Measurements from ENCODE around the gene NUDT14. TPM values are rescaled to one million over a fixed set of nuclear protein-coding genes. Genes with fewer than 3 reads are reported as not detected.

NUDT14 gene
- total and polyA plus RNA-seq, 4 donors: 6.1 to 29.9 (median 11.7) TPM

GRCh38 chr14:105139212-105139825, 41.8 kb downstream of the NUDT14 start:
- Histone ChIP-seq H3K4me1 (ENCODE audit: control insufficient read depth in 1 of 2, insufficient read depth in 2 of 2, low read length in 2 of 2) (no peaks in the 10 kb centered on the region), H3K36me3 (ENCODE audit: control insufficient read depth in 1 of 2, insufficient read depth in 2 of 2, low read length in 1 of 2) (no peaks in the 10 kb centered on the region), H3K27ac (ENCODE audit: low read depth in 1 of 2, low read length in 2 of 2) (no peak overlapping the region), H3K9me3 (ENCODE audit: control insufficient read depth, low read length) (peaks cover 6% of the 10 kb centered on the region), H3K27me3 (ENCODE audit: control insufficient read depth in 1 of 2, insufficient read depth in 2 of 2, low read length in 1 of 2) (no peaks in the 10 kb centered on the region), H3K4me3 (ENCODE audit: low read length in 2 of 2) (no peak overlapping the region)
- no peak for ATAC-seq (ENCODE audit: low FRiP score)
- WGBS, 2 donors: 78 to 92% methylated on average over 10 of the region's 10 CpGs
- no peak for DNase-seq
- intact Hi-C loops (cut with DNase I): no loop called here

GRCh38 chr14:105138551-105139111, 42.5 kb downstream of the NUDT14 start:
- DNase-seq: peak; percentile 38 to 70
- Histone ChIP-seq H3K4me1 (ENCODE audit: control insufficient read depth in 1 of 2, insufficient read depth in 2 of 2, low read length in 2 of 2) (no peaks in the 10 kb centered on the region), H3K4me3 (ENCODE audit: low read length in 2 of 2) (no peak overlapping the region), H3K9me3 (ENCODE audit: control insufficient read depth, low read length) (peaks cover 6% of the 10 kb centered on the region), H3K27ac (ENCODE audit: low read depth in 1 of 2, low read length in 2 of 2) (no peak overlapping the region), H3K36me3 (ENCODE audit: control insufficient read depth in 1 of 2, insufficient read depth in 2 of 2, low read length in 1 of 2) (no peaks in the 10 kb centered on the region), H3K27me3 (ENCODE audit: control insufficient read depth in 1 of 2, insufficient read depth in 2 of 2, low read length in 1 of 2) (no peaks in the 10 kb centered on the region)
- WGBS, 2 donors: 93 to 96% methylated on average over 13 to 15 of the region's 15 CpGs
- intact Hi-C loops (cut with DNase I): no loop called here
- no peak for ATAC-seq (ENCODE audit: low FRiP score)

GRCh38 chr14:105138021-105138541, 43.0 kb downstream of the NUDT14 start:
- intact Hi-C loops (cut with DNase I): no loop called here
- no peaks in the 10 kb centered on the region for H3K4me1 ChIP-seq (ENCODE audit: control insufficient read depth in 1 of 2, insufficient read depth in 2 of 2, low read length in 2 of 2)
- peak; percentile 34 to 54 for DNase-seq
- no peaks in the 10 kb centered on the region for H3K27me3 ChIP-seq (ENCODE audit: control insufficient read depth in 1 of 2, insufficient read depth in 2 of 2, low read length in 1 of 2)
- no peaks in the 10 kb centered on the region for H3K36me3 ChIP-seq (ENCODE audit: control insufficient read depth in 1 of 2, insufficient read depth in 2 of 2, low read length in 1 of 2)
- peaks cover 6% of the 10 kb centered on the region for H3K9me3 ChIP-seq (ENCODE audit: control insufficient read depth, low read length)
- ATAC-seq (ENCODE audit: low FRiP score): no peak
- H3K27ac ChIP-seq (ENCODE audit: low read depth in 1 of 2, low read length in 2 of 2): no peak overlapping the region
- WGBS, 2 donors: 89 to 93% methylated on average over 19 of the region's 19 CpGs
- H3K4me3 ChIP-seq (ENCODE audit: low read length in 2 of 2): no peak overlapping the region

GRCh38 chr14:105137481-105138020, 43.6 kb downstream of the NUDT14 start:
- ATAC-seq (ENCODE audit: low FRiP score): no peak

GRCh38 chr14:105136401-105137322, 44.5 kb downstream of the NUDT14 start:
- WGBS, 2 donors: 79 to 80% methylated on average over 50 of the region's 50 CpGs
- H3K4me1 ChIP-seq (ENCODE audit: control insufficient read depth in 1 of 2, insufficient read depth in 2 of 2, low read length in 2 of 2): no peaks in the 10 kb centered on the region
- no peak overlapping the region for H3K4me3 ChIP-seq (ENCODE audit: low read length in 2 of 2)
- H3K36me3 ChIP-seq (ENCODE audit: control insufficient read depth in 1 of 2, insufficient read depth in 2 of 2, low read length in 1 of 2): no peaks in the 10 kb centered on the region
- intact Hi-C loops (cut with DNase I): no loop called here
- DNase-seq (peak in 1 of 2 donors; percentile 65), ATAC-seq (ENCODE audit: low FRiP score) (no peak)
- no peaks in the 10 kb centered on the region for H3K27me3 ChIP-seq (ENCODE audit: control insufficient read depth in 1 of 2, insufficient read depth in 2 of 2, low read length in 1 of 2)
- peaks cover 6% of the 10 kb centered on the region for H3K9me3 ChIP-seq (ENCODE audit: control insufficient read depth, low read length)
- H3K27ac ChIP-seq (ENCODE audit: low read depth in 1 of 2, low read length in 2 of 2): no peak overlapping the region

More at GRCh38 chr14:105137481-105138020, 43.6 kb downstream of the NUDT14 start:
- DNase-seq: peak; percentile 37 to 51
- Histone ChIP-seq H3K36me3 (ENCODE audit: control insufficient read depth in 1 of 2, insufficient read depth in 2 of 2, low read length in 1 of 2) (no peaks in the 10 kb centered on the region), H3K4me3 (ENCODE audit: low read length in 2 of 2) (no peak overlapping the region), H3K27me3 (ENCODE audit: control insufficient read depth in 1 of 2, insufficient read depth in 2 of 2, low read length in 1 of 2) (no peaks in the 10 kb centered on the region), H3K27ac (ENCODE audit: low read depth in 1 of 2, low read length in 2 of 2) (no peak overlapping the region), H3K9me3 (ENCODE audit: control insufficient read depth, low read length) (peaks cover 6% of the 10 kb centered on the region), H3K4me1 (ENCODE audit: control insufficient read depth in 1 of 2, insufficient read depth in 2 of 2, low read length in 2 of 2) (no peaks in the 10 kb centered on the region)
- intact Hi-C loops (cut with DNase I): no loop called here
- WGBS, 2 donors: 88 to 89% methylated on average over 14 of the region's 14 CpGs

- no peak for ATAC-seq (ENCODE audit: low FRiP score)
- no peaks in the 10 kb centered on the region for H3K27me3 ChIP-seq (ENCODE audit: control insufficient read depth in 1 of 2, insufficient read depth in 2 of 2, low read length in 1 of 2)
- peaks cover 6% of the 10 kb centered on the region for H3K9me3 ChIP-seq (ENCODE audit: control insufficient read depth, low read length)
- no peak overlapping the region for H3K27ac ChIP-seq (ENCODE audit: low read depth in 1 of 2, low read length in 2 of 2)
- WGBS, 2 donors: 89 to 90% methylated on average over 14 of the region's 14 CpGs
- intact Hi-C loops (cut with DNase I): no loop called here
- peak in 1 of 2 donors; percentile 6 for DNase-seq
- H3K36me3 ChIP-seq (ENCODE audit: control insufficient read depth in 1 of 2, insufficient read depth in 2 of 2, low read length in 1 of 2): no peaks in the 10 kb centered on the region
- H3K4me3 ChIP-seq (ENCODE audit: low read length in 2 of 2): no peak overlapping the region
- no peaks in the 10 kb centered on the region for H3K4me1 ChIP-seq (ENCODE audit: control insufficient read depth in 1 of 2, insufficient read depth in 2 of 2, low read length in 2 of 2)
Observed at GRCh38 chr14:105135700-105136395, 45.3 kb downstream of the NUDT14 start.

- Histone ChIP-seq H3K27me3 (ENCODE audit: control insufficient read depth in 1 of 2, insufficient read depth in 2 of 2, low read length in 1 of 2) (no peaks in the 10 kb centered on the region), H3K27ac (ENCODE audit: low read depth in 1 of 2, low read length in 2 of 2) (no peak overlapping the region), H3K36me3 (ENCODE audit: control insufficient read depth in 1 of 2, insufficient read depth in 2 of 2, low read length in 1 of 2) (no peaks in the 10 kb centered on the region), H3K4me3 (ENCODE audit: low read length in 2 of 2) (no peak overlapping the region), H3K9me3 (ENCODE audit: control insufficient read depth, low read length) (no peaks in the 10 kb centered on the region), H3K4me1 (ENCODE audit: control insufficient read depth in 1 of 2, insufficient read depth in 2 of 2, low read length in 2 of 2) (no peaks in the 10 kb centered on the region)
- no peak for DNase-seq
- ATAC-seq (ENCODE audit: low FRiP score): no peak
- intact Hi-C loops (cut with DNase I): no loop called here
- 57 to 69% methylated on average over 4 of the region's 4 CpGs for WGBS, 2 donors
Observed at GRCh38 chr14:105132921-105133654, 48.0 kb downstream of the NUDT14 start.

Data from aorta (tissue), 5 donors.